Hematopoietic multipotent progenitor cell treated with erythropoietin and hydrocortisone succinate and interleukin-3 and kit ligand, for 15 days (in vitro differentiated cells): ENCODE results near the gene TRAPPC14.

Source experiments
- DNase-seq: peaks from one replicate; pipeline ENCODE4 v3.0.0-alpha.2; 2015; ENCODE audit warnings: low spot score

The TRAPPC14 gene

DNA sequence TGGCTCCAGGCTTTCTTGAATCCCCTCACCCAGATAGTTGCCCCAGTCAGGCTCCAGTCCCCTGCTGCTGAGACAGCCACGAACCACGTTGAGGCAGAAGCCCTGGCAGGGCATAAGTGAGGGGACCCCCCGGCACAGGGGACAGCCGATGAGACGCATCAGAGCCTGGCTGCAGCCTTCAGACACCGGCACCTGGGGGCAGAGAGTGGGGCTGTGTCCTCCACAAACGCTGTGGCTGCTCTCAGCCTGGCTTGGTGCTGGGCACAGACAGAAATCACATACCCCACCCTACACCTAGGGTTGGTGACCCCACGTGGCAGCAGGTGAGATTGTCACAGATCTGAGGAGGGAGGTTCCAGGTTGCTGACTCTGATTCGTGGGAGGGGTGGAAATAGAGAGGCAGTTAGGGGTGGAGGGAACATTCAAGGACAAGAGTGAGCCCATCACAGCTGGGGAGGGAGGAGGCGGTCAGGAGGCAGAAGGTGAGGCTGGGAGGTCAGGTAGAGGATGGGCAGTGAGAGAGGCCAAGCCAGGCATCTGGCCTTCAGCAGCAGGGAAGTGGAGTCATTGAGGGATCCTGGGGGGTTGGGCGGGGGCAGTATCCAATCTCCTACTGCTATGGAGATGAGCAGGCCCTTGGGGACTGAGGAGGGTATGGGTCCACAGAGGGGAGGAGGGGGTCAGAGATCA, 15.4 kb upstream of the TRAPPC14 start:
- no peak for DNase-seq

DNA sequence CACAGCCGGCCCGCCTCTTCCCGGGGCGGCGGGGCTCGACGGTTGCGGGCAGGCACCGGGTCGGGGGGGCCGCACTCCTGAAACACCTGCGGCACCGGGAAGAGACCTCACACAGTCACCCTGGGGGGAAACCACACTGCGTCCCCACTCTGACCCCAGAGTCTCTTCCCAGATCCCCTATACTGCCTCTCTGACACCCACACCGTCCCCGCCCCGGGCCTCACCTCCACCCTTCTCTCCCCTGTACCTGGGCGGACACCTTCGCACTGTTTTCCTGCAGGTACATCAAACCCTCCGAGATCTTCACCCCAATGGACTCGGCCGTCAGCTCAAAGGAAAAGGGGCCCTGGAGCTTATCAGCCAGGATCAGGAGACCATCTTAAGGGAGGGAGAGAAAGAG, 13.3 kb upstream of the TRAPPC14 start:
- no peak for DNase-seq

DNA sequence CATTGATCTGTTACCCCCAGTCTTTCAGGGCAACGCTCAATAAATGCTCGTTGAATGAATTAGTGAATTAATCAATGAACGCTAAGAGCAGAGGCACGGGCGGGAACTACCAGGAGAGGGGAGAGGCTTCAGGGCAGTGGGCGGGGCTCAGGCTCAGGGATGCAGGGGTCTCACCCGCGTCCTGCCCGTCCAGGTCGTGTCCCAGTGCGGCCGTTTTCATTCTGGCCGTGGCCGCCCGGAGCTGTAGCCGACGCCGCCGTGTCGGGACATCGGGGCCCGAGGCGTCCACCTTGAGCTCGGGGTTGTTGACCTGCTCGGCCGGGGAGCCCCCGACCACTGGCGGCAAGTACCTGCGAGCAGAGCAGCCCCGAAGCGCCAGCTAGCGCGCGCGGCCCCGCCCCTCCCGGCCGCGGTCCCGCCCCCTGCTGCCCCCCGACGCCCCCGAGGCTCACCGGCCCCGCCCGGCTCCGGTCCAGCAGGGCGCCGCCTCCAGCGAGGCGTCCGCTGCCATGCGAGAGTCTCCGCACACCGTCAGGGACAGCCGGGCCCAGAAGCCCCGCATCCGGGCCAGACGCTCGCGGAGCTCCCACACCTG, 12.7 kb upstream of the TRAPPC14 start:
- DNase-seq: no peak

DNA sequence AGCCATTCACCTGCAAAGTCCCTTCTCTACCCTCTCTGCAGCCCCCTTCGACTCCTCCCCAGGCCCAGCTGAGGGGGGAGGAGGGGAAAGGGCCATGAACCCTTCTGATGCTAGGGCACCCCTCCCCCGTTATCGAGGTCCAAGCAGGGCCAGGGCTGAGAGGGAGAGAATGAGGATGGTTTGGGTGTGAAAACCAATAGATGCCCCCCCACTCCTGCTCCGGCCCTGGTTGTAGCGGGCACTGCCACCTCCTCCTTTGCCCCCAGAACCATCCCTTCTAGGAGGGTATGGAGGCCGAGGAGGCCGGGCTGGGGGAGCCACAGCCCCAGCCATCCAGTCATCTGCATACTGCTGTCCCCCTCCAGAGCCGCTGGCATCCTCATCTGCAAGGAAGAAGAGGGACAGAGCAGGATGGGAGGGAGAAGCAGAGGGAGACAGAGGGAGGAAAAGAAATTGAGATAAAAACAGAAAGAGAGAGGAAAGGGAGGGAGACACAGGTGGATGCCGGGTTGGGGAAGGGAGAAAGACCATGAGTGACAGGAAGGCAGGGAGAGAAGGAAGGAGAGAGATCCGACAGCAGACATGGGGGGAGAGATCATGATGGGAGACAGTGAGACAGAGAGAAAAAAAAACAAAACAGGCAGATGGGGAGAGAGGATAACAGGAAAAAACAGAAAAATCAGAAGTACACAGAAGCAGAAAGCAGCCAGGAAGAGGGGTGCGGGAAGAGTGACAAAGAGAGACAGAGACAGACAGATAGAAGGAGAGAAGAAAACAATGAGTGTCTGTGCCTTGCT, 11.8 kb upstream of the TRAPPC14 start:
- no peak for DNase-seq

DNA sequence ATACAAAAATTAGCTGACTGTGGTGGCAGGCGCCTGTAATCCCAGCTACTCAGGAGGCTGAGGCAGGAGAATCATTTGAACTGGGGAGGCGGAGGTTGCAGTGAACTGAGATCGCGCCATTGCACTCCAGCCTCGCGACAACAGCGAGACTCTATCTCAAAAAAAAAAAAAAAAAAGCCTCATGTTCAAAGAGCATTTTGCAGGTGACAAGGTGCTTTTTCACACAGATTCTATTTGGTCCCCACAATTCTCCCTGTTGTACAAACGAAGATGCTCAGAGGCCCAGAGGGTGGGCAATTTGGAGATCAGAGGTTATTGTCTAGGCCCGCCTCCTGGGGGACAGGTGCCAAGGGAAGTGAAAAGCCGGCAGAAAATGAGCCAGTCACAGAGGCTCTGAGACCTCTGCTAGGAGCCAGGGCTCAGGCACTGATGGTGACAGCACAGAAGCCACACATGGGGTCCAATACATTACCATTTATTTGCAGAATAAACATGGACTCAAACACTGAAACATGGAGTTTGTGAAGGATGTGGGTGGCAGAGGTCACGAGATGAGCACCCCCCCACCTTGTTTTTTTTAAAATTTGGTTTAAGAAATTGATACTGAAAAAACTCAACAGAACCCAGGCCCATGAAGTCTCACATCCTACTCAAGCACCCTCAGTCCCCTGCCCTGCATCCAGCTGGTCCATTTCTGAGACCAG, 10.8 kb upstream of the TRAPPC14 start:
- no peak for DNase-seq

DNA sequence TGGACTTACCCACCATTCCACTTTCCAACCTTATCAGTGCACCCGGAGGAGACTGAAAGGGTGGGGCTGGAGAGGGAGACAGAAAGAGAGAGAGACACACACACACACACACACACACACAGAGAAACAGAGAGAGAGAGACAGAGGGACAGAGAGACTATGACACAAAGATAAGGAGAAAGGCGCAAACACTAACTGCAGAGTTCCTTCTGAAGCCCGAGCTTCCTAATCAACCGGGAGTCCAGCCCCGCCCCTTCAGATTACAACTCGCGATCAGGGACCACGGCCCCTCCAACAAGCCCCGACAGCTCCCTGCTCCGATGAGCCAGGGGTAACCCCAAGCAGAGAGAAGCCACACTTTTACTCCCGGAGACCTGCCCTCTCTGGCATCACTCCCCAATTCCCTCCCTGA, 9.4 kb upstream of the TRAPPC14 start:
- no peak for DNase-seq

DNA sequence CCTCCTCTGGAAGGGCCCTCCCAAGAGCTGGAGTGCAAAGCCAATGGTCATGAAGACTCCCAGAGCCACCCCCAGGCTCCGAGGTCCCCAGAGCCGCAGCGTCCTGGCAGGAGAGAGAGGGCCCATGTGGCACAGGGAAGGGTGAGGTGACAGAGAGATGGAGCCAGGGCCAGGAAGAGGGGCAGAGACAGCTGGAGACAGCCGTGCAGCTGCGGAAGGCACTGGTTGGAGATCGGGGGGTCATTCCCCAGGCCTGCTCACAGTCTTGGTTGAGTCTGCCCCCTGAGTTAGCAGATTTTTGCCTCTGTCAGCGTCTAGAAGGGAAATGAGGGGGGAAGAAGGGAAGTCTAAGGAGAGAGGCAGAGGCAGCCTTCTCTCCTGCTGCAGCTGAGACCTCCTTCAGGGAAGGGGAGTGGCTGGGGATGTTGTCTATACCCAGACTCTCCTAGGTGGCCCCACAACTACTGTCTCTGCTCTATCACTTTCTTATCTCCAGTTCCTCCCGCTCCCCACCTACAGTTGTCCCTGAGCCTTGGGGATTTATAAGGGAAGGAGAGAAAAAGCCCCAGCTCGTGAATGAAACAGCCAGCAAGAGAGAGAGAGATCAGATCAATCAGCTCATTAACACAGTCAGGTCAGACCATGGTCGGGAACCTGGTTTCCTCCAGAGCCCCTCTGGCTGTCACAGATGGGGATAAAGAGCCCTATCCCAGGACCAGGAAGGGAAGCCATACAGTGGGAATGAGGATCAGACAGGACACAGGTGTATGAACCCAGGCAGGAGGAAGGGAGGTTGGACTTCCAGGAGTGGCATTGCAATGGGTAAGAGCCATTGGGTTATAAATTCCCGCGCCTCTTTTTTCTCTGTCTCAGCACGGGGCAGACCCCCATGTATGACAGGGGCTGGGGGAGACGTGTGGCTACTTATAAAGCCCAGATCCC, 8.7 kb upstream of the TRAPPC14 start:
- DNase-seq: no peak

DNA sequence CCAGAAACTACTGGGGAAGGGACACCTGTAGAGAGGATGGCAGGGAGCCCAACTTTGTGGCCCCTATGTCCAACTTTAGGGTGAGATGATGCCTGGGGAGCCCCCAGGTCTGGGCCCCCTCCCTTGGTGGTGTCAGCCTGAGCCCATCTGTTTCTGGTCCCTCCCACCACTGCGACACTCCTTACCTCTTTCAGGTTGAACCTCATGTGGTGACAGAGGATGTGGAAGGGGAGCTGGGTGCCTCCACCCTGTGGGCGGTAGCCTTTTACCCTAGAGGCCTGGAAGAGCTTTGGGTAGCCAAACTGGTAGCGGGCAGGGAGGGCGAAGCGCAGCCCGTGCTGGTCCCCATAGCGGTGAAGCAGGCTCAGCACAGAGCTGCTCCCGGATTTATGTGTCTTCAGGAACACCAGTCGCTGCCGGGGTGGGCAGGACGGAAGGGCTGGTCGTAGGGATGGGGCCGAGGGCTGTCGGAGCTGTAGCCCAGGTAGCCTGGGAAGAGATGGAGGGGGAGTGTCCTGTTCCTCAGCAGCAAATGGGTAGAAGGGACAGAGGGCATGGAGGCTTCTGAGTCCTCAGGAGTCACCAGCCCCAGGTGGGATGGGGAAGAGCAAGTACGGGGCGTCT, 7.9 kb upstream of the TRAPPC14 start:
- no peak for DNase-seq

DNA sequence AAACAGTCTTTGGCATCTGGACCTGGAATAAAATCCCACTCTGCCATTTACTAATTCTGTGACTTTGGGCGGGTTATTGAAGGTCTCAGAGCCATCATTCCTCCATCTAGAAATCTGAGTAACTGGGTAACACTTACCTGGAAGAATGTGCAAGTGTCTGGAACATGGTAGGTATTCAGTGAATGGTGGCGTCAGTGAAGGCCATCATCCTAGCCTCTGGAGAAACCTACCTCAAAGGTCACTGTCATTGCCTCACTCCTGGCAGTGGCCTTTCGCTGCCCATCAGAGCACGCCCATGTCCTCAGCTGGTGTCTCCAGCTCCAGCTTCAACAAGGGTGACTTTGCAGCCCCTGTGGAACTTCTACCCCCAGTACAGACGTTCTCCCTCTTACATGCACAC, 5.3 kb upstream of the TRAPPC14 start:
- DNase-seq: no peak

DNA sequence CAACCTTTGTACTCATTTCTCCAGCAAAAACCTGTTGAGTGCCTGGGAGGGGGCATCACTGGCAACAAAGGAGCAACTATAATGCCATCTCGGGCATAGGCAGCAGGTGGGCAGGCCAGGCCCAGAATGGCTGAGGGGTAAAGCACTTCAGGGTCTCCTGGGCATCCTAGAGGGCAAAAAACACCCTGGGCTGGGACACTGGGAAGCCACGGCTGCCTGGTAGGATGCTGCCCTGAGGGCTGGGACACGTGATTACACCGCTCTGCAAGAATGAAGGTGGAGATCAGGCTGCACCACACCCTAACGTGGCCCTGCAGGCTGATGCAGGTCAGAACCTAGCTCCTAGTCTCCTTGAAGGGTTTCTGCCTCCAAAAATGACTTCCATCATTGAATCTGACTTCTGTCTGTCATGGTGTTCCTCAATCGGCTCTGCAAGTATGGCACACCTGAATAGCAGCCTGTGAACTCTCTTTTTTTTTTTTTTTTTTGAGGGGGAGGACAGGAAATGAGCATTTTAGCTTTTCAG, 4.5 kb upstream of the TRAPPC14 start:
- DNase-seq: no peak

DNA sequence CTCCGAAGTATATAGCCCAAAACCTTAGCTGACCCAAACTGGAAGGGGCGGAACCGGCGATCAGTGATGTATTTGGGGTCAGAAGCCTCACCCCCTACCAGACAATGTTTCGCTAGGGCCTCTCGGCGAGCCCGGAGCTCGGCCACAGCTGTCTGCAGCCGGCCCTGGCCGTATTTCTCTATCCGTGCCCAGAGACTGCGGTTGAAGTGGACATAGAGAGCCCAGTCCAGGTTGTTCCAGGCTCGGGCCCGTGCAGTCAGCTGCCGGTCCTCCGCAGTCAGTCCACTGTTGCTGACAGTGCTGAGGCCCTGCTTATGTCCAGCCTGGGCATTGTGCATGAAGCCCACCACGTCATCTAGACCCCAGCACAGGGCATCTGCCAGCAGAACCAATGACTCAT, 1.5 kb upstream of the TRAPPC14 start:
- no peak for DNase-seq

DNA sequence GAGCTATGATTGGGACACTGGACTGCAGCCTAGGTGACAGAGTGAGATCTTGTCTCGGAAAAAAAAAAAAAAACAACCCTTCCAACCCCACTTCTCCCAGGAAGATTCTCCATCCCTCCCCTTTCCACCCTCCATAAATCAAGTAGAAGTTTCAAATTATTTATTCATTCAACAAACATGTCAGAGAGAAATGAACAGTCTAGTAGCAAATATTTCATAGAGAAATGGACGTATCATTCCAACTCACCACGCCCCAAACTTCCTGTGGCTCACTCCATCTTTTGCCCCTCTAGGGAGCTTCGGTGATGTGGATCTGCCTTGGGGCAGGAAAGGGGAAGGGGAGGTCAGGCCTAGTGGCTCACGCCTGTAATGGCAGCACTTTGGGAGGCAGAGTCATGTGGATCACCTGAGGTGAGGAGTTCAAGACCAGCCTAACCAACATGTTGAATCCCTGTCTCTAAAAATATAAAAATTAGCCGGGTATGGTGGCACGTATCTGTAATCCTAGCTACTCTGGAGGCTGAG, 638 bp upstream of the TRAPPC14 start:
- no peak for DNase-seq

DNA sequence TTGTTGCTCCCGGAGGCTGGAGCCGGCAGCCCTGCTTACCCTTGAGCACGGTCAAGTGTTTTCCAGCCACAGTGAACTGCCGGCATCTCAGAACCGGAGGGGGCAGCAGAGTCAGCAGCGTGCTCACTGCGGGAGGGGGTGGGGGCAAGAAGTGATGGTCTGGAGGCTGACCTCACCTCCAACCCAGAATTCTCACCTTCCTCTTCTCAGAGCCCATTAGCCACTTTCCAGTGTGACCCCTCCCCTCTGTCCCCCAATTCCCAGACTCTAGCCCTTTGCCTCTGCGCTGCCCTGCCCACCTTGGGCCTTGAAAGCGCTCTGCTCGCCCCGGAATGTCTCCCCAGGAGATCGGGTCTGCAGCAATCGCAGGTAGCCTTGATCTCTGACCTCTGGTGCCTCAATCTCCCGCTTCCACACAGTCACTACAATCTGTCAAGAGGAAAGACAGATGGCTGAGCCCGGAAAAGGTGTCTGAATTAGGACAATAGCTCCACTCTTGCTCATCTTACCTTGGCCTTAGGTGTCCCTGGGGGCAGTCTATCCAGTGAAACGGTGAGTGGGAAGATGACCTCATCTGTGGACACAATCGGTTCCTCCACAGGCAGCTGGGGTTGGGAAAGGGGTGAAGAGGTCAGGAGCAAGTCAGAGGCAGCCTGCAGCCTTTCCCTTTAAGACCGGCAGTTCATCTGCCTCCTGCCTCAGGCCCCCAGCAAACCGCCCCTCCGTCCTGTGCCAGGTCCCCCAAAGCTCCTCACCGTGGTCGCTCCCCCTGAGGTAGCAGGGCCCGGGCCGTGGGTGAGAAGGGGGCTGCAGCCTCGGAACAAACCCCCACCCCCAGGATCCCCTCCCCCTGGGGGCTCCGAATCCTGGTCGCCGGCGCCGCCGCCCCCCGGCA, 942 bp downstream of the TRAPPC14 start:
- DNase-seq: no peak

DNA sequence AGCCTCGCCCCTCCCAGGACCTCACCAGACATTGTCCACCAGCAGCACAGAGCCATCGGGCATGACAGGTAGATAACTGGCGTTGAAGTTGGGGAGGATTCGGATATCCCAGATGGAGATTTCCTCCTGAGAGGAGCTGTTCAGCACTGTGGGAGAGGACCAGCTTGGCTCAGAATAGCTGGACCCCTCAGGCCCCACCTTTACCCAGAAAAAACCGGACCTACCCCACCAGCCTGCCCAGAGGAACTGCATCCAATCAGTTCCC, 1.5 kb downstream of the TRAPPC14 start:
- DNase-seq: no peak

DNA sequence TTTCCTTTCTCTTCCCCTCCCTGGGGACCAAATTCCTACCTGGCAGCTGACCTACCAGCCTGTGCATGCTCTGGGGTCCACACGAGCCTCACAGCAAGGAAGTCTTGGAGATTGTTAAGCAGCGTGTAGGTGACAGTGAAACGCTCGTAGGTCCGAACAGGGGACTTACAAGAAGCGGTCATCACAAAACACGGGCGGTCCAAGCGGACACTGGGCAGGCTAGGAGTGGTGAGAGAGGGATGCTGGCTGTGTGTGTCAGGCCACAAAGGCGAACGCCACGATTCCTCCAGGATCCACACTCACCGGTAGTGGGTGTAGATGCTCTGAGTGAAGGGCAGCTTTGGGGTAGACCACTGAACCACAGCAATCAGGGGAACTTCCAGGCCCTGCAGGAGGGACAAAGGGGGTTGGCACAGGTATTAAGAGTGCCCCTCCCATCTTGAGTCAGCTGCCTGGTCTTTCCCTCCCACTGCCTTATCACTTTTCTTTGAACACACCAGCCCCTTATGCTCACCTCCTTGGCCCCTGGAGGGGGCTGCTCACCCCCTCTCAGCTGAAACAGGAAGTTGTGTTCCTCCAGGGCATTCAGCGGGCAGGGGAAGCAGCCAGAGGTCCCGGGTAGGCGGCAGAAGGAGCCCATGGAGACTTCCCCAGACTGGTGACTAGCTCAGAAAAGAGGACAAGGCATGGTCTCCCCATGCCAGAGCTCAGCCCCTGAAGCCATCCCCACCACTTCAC, 2.0 kb downstream of the TRAPPC14 start:
- DNase-seq: no peak

DNA sequence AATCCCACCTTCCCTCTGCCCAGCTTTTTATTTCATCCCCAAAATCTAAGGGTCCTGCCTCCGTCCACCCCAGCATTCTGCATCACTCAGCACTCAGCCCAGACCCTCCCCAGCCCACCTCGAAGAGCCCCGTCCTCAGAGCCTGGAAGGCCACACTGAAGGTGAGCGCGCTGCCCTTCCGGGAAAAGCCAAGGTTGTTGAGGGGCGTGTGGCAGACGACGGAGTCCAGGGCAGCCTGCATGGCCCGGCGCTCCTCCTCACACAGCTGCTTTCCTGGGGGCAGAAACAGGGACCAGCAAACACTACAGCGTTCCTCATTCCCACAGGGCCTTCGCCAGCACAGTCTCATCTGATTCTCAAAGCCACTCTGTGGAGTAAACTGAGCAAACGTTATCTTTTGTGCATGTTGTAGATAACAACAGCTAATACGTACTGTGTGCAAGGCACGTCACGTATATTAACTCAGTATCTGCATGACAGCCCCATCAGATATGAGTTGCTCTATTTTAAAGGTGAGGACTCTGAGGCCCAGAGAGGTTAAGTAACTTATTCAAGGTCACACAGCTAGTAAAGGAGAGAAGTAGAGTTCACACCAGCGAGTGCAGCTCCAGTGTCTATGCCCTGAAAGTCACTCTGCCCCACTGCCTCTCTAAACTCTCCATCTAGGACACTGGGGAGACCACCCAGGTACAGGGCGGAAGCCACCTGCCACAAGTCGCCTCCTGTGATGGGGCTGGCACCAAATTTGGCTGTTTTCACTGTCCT, 2.8 kb downstream of the TRAPPC14 start:
- no peak for DNase-seq

DNA sequence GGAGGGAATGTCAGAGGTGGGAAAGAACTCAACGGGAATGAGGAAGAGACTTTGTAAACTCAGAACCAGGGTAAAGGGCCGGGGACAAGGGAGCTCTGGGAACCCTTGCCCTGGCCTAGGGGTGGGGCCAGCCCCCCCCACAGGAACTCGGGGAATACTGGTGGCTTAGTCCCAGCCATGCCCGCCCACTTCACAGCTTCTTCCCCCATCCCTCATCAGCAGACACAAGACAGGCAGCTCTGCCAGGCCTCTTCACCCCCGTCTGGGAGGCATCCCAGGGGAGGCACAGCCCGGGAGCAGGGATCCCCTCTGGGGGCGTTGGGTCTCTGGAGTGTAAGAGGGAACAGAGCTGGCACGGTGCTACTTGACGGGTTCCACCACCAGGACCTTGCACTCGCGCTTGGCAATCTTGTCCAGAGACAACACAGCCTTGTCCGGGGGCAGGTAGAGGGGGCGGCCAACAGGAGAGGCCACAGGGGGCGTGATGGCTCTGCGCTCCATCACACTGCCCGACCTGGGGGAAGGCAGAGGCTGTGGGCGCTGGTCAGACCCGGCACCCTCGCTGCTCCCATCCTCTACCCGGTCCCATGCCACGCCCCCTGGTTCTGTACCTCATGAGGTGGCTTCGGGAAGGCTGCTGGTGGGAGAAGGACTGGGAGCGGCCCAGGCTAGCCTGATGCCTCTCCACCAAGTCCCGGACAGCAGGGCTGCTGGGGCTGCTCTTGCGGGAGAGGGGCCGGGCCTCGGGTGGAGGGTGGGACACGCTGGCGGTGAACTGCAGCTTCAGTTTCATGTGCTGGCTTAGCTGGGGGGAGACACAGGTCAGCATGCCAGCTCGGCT, 3.7 kb downstream of the TRAPPC14 start:
- no peak for DNase-seq
